HG03432 (cell line): Measurements from ENCODE around the gene CES5A.
"Not testable (repeated sequence)": the region's sequence is repeated elsewhere in the genome, so short reads cannot be mapped to it uniquely, and the experiment has no call there.

Source experiments
- ATAC-seq: cut with Tn5 transposase; IDR thresholded peaks from one replicate; pipeline ENCODE4 v1.9.1; 2021; ENCODE audit warnings: mild to moderate bottlenecking, moderate library complexity; ENCODE audit not compliant: unreplicated experiment

CES5A gene

DNA sequence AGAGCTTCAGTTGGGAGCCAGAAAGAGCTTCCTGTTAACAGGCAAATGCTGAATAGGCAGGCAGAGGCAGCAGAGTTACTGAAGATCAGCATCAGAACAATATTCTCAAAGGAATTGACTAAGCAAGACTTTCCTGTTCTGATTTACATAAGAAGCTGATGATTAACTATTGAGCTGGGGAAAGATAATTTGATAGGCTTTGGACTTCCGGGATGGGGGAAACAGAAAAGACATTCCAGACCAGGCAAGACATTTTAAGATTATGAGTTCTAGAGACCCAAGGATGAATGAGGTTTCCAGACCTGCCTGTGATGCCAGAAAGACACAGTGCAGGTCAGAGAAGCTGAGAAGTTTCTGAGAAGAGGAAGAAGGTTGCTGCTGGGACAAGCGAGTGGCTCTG is at the start of gene CES5A:
TSS of gene CES5A (minus strand) at position 101 of the 400 bp plus-strand sequence. CDS start 152 bp downstream, outside the sequence.
- ATAC-seq, result no peak

DNA sequence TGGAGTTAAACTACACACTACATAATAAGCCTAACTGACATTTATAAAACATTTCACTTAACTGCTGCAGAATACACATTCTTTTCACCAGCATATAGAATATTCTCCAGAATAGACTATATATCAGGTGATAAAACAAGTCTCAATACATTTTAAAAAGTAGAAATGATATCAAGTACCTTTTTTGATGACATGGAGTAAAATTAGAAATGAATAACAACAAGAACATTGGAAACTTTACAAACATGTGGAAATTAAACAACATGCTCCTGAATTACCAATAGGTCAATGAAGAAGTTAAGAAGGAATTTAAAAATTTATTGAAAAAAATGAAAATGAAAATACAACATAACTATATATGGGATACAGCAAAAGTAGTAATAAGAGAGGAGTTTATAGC is 47.5 kb upstream of the CES5A start:
- no peak for ATAC-seq

DNA sequence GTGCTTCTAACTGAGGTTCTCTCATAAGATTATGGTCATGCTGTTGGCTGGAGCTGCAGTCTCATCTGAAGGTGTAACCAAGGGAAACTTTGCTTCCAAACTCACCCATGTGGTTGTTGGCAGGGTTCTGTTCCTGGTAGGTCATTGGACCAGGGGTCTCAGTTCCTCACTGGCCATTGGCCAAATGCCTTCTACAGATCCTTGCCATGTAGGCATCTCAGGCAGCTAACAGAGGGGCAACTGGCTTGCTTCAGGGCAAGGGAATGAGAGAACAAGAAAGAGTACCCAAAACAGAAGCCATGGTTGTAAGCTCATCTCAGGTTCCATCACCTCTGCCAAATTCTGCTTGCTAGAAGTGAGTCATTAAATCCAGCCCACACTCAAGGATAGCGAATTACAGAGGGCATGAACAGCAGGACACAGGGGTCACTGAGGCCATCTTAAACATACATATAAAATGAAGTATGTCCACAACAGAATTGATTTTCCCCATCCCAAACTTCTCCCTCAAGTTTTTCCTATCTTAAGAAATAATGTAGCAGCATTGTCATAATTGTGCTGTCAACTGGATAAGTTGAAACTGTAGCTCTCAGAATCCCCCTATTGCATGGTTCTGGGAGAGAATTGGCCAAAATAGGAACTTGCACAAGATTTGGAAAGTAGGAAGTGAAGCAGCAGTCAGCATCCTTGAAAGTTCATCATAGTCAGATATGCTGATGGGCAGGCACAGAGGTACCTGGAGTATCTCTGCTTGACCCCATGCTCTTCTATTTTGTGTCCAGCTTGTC is 42.4 kb upstream of the CES5A start:
- no peak for ATAC-seq

DNA sequence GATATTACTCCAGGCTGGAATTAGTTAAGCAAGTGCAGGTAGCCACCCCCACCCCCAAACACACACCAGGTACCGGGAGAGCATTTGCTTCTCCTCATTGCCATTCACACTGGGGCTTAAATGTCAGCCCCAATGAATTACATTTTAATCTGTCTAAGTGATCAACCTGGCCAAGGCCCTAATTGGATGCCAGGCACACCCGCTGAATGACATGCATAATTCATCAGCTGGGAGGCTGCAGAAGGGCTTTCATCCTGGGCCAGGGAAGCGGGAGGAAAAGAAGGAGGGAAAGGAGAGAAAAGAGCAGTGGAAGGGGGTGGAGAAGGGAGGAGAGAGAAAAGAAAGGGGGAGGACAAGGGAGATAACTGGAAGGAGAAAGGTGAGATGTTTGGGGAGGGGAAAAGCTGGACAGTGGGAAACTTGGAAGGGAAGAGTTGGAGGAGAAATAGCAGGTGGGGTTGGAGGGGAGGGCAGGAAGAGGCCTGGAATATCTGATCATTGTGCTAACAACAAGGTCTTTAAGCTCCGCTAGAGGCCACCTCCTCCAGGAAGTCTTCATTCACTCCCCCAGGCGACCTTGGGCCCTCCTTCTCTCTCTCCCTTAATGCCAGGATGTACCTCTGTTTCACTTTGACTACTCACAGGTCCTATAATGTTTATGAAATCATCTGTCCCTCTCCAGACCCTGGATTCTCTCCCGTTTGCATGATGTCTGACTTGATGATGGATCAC is 40.1 kb upstream of the CES5A start:
- ATAC-seq, result no peak

DNA sequence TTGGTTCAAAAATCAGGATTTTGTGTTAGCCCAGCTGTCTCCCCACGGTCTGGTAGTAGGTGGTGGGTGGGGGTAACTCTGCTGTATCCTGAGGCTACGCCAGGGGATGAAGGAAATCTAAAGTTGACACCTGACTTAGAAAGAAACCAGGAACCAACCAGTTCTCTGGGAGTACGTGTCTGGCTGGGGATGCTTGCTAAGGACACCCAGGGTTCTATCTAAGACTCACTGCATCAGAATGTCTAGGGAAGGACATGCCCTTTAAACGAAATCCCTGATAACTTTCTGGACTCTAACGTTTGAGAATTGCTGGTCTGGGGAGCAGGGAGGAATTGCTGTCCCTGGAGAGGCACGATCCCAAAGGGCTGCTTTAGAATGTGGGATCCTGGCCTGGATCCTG is 39.2 kb upstream of the CES5A start:
- no peak for ATAC-seq

DNA sequence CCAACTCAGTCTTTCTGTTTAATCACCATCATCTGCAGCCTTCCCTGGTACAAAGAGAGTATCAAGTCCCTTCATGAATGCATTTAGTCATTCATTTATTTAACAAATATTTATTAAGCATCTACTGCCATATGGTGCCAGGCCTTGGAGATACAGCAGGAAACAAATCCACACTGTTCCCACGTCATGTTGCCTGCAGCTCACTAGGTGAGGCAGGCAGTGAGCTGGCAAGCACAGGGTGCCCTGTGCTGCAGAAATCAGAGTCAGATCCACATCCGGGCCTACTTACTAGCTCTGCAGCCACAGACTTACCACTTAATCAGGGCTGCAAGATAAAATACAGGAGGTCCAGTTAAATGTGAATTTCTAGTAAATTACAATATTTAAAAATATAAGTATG is 38.5 kb upstream of the CES5A start:
- no peak for ATAC-seq

- not testable (repeated sequence) for ATAC-seq
These were observed 37.9 kb upstream of the CES5A start for GRCh38 chr16:55913121-55913520.

DNA sequence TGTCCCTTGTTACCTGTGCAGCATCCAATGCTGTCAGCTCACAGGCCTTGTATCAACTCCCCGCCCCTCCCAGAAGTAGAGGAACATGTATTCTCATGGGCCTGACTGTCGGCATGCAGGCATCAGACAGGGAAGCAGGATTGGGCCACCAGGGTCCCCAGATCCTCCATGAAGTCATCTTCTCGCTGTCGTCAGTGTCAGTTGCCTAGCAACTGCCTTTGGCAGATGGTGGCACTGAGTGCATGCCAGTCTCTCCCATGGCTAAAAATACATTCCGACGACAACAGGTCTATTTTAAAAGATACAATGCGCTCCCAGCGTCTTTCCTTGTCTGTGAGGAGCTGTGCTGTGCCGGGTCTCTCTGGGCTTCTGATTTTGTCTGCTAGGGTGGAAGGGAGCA is 36.8 kb upstream of the CES5A start:
- ATAC-seq, result no peak

DNA sequence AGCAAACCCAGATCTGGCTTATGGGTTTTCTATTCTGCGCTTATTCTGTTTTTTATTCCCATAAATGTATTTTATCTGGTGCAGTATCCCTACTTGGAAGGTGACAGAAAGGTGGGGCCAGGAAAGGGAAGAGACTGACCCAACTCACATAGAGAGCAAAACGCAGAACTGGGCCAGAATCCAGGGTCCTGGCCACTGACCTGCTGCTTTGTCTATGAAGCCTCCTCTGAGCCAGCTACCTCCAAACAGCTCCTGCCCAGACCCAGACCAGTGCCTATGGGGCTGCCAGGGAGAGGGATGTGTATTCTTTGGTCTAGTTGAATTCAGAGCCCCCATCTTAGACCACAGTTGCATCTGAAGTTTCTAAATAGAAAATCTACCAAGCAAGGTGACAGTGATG is 36.4 kb upstream of the CES5A start:
- no peak for ATAC-seq

DNA sequence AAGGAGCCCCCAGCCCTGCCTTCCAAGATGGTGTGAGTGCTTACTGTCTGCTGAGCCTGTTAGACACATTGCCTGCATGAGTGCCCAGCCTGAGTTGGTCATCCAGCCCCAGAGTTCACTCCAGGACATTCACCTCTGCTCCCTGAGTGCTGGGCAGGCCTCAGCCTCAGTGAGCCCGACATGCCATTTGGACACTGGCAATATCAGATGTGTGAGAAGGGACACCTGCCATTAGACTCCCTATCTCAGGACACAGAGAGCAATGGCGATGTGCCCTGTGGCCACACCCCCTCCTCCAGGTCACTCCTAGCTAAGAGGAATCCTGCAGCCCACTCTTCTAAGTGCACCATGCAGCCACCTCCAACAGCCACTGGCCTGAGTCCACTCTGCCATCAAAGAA is 34.7 kb upstream of the CES5A start:
- ATAC-seq, result no peak

- no peak for ATAC-seq
These were observed 33.5 kb upstream of the CES5A start for GRCh38 chr16:55908641-55909040.

- no peak for ATAC-seq
These were observed 32.5 kb upstream of the CES5A start for GRCh38 chr16:55907661-55908060.

DNA sequence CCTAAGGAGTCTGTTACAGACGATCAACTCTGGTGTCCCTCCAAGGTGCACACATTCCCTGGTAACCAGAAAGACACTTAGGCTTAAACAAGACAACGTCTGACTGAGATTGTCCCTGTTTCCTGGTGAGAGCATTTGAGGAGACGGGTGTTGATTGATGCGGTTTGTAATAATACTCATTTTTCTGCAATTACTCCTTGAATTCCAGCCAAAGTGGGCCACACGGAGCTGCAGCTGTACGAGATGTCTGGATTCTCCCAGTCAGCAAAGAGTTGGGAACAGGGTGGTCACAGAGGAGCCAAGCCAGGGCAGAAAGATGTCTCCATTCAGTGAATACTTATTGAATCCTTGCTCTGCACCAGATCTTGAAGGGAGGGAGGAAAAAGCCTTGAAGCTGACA is 30.9 kb upstream of the CES5A start:
- no peak for ATAC-seq

DNA sequence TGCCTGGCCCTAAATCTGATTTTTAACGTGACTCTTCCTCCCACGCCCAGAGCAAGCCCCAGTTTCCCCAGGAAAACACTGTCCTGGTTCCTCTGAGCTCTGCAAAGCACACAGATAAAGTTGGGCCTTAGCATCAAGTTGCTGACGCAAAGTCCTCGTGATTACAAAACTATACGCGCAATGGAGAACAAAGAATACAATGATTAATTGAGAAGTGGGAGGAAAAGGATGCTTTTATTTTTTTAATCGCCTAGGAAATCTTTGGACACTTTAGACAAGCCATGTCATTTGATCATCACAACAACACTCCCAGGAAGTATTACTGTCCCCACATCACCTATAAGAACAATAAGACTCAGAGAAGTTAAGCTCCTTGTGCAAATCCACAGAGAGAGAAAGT is 30.5 kb upstream of the CES5A start:
- ATAC-seq, result no peak

DNA sequence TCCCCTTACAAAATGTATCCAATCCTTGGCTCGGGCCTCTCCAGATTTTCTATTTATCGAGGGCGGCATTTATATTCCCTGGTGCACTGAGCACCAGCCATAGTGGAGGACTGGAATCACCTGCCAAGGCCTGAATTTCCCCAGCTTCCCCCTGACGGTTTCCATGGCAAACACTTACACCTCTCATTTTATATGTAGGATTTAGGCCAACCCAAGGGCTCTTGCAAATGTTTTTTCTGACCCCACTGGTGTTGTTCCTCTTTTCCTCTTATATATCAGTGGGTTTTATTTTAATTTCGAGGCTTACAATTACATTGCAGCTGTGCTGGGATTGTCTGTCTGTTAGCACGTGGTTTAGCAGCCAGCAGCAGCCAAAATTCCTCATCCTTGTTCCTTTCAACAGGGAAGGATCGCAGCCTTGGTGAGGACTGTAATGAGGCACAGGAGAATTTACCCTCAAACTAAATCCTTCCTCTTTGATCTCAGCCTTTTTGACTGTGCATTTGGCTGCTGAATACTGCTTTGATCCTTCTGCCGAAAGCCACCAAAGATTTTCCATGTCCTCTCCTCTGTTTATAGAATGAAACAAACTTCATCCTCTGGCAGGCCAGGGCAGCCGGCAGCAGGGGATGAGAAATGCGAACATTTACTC is 26.5 kb upstream of the CES5A start:
- no peak for ATAC-seq

DNA sequence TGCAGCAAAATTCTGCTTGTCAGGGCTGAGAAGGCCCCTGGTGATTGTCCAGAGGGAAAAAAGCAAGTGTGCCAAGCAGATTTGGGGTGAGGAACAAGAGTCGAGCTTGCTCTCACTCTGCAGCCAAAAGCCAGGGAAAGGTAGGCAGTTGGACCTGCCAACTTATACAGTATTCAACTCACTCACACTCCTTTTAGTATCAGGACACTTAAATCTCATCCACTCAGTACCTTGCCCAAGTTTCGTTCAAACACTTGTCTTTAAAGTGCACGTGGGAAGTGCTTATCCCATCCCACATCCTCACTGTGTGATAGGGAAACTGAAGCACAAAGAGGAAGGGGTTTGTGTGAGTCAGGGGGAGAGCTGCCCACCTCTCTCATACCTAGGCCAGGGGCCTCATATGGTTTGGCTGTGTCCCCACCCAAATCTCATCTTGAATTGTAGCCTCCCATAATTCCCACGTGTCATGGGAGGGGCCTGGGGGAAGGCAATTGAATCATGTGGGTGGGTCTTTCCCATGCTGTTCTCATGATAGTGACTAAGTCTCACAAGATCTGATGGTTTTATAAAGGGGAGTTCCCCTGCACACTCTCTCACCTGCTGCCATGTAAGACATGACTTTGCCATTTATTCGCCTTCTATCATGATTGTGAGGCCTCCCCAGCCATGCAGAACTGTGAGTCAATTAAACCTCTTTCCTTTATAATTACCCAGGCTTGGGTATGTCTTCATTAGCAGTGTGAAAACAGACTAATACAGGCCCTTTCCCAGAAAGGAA is 25.6 kb upstream of the CES5A start:
- no peak for ATAC-seq

- ATAC-seq, result no peak
These were observed 24.7 kb upstream of the CES5A start for GRCh38 chr16:55899857-55900256.

- ATAC-seq, result no peak
These were observed 23.4 kb upstream of the CES5A start for GRCh38 chr16:55898592-55898991.

- no peak for ATAC-seq
These were observed 17.6 kb upstream of the CES5A start for GRCh38 chr16:55892821-55893220.

- no peak for ATAC-seq
These were observed 14.3 kb upstream of the CES5A start for GRCh38 chr16:55889518-55889917.

- no peak for ATAC-seq
These were observed 13.4 kb upstream of the CES5A start for GRCh38 chr16:55888546-55888945.
